Stimulated activated CD8-positive, alpha-beta memory T cell treated with anti-CD3 and anti-CD28 coated beads, Interleukin-4, amount 100 ng/mL, for 1 hour (primary cell): Measurements from ENCODE around the gene SERPINB1.
"Not testable (repeated sequence)": the region's sequence is repeated elsewhere in the genome, so short reads cannot be mapped to it uniquely, and the experiment has no call there.

Experiments
- DNase-seq, 2 donors: peaks; one replicate each; pipeline ENCODE4 v3.0.0-alpha.2; 2020; ENCODE audit warnings: low read depth in 2 of 2, low spot score in 1 of 2

The SERPINB1 gene

GRCh38 chr6:2866171-2866846 is 24.6 kb upstream of the SERPINB1 start:
- no peak for DNase-seq

GRCh38 chr6:2865694-2866151 is 24.1 kb upstream of the SERPINB1 start:
- DNase-seq: no peak

- DNase-seq: no peak
Measured at GRCh38 chr6:2865270-2865669, 23.6 kb upstream of the SERPINB1 start.

- DNase-seq: no peak
Measured at GRCh38 chr6:2863901-2864300, 22.2 kb upstream of the SERPINB1 start.

GRCh38 chr6:2862712-2863181 is 21.1 kb upstream of the SERPINB1 start:
- no peak for DNase-seq

- DNase-seq: no peak
Measured at GRCh38 chr6:2861822-2862164, 20.1 kb upstream of the SERPINB1 start.

GRCh38 chr6:2861060-2861821 is 19.6 kb upstream of the SERPINB1 start:
- no peak for DNase-seq

GRCh38 chr6:2860706-2861059 is 19.0 kb upstream of the SERPINB1 start:
- not testable (repeated sequence) for DNase-seq

- DNase-seq: not testable (repeated sequence)
Measured at GRCh38 chr6:2859798-2860705, 18.4 kb upstream of the SERPINB1 start.

- DNase-seq: no peak
Measured at GRCh38 chr6:2859185-2859700, 17.6 kb upstream of the SERPINB1 start.

- peak in 1 of 2 donors; percentile 51 for DNase-seq
Measured at GRCh38 chr6:2857580-2858337, 16.1 kb upstream of the SERPINB1 start.

- no peak for DNase-seq
Measured at GRCh38 chr6:2857185-2857579, 15.5 kb upstream of the SERPINB1 start.

- DNase-seq: no peak
Measured at GRCh38 chr6:2855061-2855519, 13.4 kb upstream of the SERPINB1 start.

GRCh38 chr6:2854396-2854982 is 12.8 kb upstream of the SERPINB1 start:
- no peak for DNase-seq

GRCh38 chr6:2853769-2854395 is 12.2 kb upstream of the SERPINB1 start:
- peak; percentile 55 to 61 for DNase-seq

- DNase-seq: not testable (repeated sequence)
Measured at GRCh38 chr6:2853378-2853768, 11.7 kb upstream of the SERPINB1 start.

GRCh38 chr6:2852921-2853322 is 11.3 kb upstream of the SERPINB1 start:
- no peak for DNase-seq

GRCh38 chr6:2852514-2852855 is 10.8 kb upstream of the SERPINB1 start:
- DNase-seq: no peak

- no peak for DNase-seq
Measured at GRCh38 chr6:2851727-2852513, 10.3 kb upstream of the SERPINB1 start.
